Retinal pigment epithelial cell (primary cell): ENCODE measurements around the gene ARID3C.

Experiments used
- DNase-seq: peaks from one replicate; pipeline ENCODE4 v3.0.0-alpha.2; 2010; ENCODE audit warnings: low read depth
- H3K4me3 ChIP-seq: 2 replicates; pipeline ENCODE4 v1.5.1; 2011; ENCODE audit warnings: mild to moderate bottlenecking, low read length, control low read depth, moderate library complexity
- TF ChIP-seq, protein P1 (sequence below): conservative IDR thresholded peaks from 2 replicates; pipeline ENCODE4 v1.5.1; 2011; ENCODE audit warnings: low read depth, low read length, control low read depth, inconsistent platforms

The ARID3C gene

GRCh38 chr9:34651876-34652601, 23.2 kb upstream of the ARID3C start, which contains the start of gene IL11RA:
IL11RA (plus strand) TSS chr9:34652185; CDS start chr9:34655218, 3,033 bp downstream.
- H3K4me3 ChIP-seq = peak within 1 kb of the TSS; percentile 32
- no peak for DNase-seq
- TF ChIP-seq, protein P1, sequence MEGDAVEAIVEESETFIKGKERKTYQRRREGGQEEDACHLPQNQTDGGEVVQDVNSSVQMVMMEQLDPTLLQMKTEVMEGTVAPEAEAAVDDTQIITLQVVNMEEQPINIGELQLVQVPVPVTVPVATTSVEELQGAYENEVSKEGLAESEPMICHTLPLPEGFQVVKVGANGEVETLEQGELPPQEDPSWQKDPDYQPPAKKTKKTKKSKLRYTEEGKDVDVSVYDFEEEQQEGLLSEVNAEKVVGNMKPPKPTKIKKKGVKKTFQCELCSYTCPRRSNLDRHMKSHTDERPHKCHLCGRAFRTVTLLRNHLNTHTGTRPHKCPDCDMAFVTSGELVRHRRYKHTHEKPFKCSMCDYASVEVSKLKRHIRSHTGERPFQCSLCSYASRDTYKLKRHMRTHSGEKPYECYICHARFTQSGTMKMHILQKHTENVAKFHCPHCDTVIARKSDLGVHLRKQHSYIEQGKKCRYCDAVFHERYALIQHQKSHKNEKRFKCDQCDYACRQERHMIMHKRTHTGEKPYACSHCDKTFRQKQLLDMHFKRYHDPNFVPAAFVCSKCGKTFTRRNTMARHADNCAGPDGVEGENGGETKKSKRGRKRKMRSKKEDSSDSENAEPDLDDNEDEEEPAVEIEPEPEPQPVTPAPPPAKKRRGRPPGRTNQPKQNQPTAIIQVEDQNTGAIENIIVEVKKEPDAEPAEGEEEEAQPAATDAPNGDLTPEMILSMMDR = no peak

DNA sequence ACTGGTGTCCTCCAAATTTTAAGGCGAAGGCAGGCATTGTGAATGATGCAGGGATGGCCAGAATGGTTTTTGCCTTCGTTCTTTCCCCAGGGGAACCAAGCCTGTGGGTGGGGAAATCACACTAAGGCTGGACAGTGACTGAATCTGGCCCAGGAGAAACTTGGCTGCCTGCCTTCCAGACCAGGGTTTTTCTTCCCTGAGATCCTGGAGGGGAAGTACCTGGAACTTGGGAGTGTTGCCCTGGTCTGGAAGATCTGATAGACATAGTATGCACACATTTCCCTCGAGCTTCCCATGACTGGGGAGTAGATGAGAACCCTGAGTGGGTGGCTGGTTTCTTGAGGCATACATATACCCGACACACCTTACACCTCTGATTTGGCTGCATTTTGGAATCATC, 22.5 kb upstream of the ARID3C start:
- H3K4me3 ChIP-seq = no peak overlapping the region
- TF ChIP-seq, protein P1 = no peak
- no peak for DNase-seq

DNA sequence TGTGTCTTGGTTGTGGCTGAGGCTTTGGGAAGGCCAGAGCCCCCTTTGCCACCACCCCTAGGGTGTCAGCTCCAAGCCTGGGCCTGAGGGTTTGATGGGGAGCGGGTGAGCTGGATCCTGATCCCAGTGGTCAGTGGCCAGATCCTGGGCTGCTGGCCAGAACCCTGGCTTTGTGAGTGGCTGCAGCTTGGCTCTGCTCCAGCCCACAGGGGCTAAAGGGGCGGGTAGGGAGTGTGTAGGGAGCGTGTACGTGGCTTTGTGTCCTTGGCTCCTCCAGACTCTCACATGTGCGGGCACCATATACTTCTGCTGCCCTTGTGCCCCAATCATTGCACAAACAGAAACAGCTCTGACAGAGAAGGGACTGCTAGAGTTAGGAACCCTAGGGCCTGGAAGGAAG, 21.9 kb upstream of the ARID3C start:
- no peak overlapping the region for H3K4me3 ChIP-seq
- TF ChIP-seq, protein P1 = no peak
- no peak for DNase-seq

DNA sequence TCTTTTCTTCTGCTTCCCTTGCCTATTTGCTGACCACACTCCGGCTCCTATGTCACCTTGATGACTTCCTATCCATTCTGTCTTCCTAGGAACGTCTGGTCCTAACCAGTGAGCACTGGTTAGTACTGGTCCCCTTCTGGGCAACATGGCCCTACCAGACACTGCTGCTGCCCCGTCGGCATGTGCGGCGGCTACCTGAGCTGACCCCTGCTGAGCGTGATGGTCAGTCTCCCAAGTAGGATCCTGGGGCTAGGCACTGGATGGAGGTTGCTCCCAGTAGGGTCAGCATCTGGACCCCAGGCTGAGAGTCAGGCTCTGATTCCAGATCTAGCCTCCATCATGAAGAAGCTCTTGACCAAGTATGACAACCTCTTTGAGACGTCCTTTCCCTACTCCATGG, 19.8 kb upstream of the ARID3C start:
- no peak overlapping the region for H3K4me3 ChIP-seq
- no peak for DNase-seq
- TF ChIP-seq, protein P1 = no peak

- H3K4me3 ChIP-seq = peak overlapping the region; percentile 82
- TF ChIP-seq, protein P1 = no peak
- DNase-seq = no peak
These were observed 18.8 kb upstream of the ARID3C start for GRCh38 chr9:34647651-34648050.

- DNase-seq = no peak
- TF ChIP-seq, protein P1 = no peak
- H3K4me3 ChIP-seq = peak overlapping the region; percentile 82
These were observed 18.2 kb upstream of the ARID3C start for GRCh38 chr9:34647084-34647403.
